Testis (tissue), 2 donors: ENCODE data around the gene MAD2L1BP.

Experiments
- CTCF ChIP-seq, 3 experiments: fragments of 450-650 bp in 2 of 3; fragments of 200-600 bp in 1 of 3; sonication (generic) in 1 of 3; IDR thresholded peaks; one replicate each; pipeline ENCODE4 v1.5.1; 2016 to 2019; ENCODE audit warnings: antibody characterized with exemption in 3 of 3, mild to moderate bottlenecking in 2 of 3, moderate library complexity in 1 of 3
- POLR2A ChIP-seq: fragments of 450-650 bp; IDR thresholded peaks from one replicate; pipeline ENCODE4 v1.6.1; 2017; ENCODE audit warnings: antibody characterized with exemption, mild to moderate bottlenecking, moderate library complexity

- no peak for TF ChIP-seq CTCF (IDR thresholded peaks at IDR 0.05)
- TF ChIP-seq POLR2A: no peak
These were observed 10.1 kb upstream of the MAD2L1BP start for GRCh38 chr6:43625393-43625992.
